HG03432 (cell line): ENCODE results near the gene SMIM7.

Experiments used
- ATAC-seq: cut with Tn5 transposase; IDR thresholded peaks from one replicate; pipeline ENCODE4 v1.9.1; 2021; ENCODE audit warnings: mild to moderate bottlenecking, moderate library complexity; ENCODE audit not compliant: unreplicated experiment

The SMIM7 gene

GRCh38 chr19:16623066-16623465 is 36.9 kb downstream of the SMIM7 start:
- ATAC-seq = no peak

- ATAC-seq = no peak
These were observed 38.7 kb downstream of the SMIM7 start for GRCh38 chr19:16621165-16621800.

- ATAC-seq = no peak
These were observed 39.4 kb downstream of the SMIM7 start for GRCh38 chr19:16620584-16620983.

GRCh38 chr19:16620018-16620417 is 39.9 kb downstream of the SMIM7 start:
- ATAC-seq = no peak

GRCh38 chr19:16619457-16619856 is 40.5 kb downstream of the SMIM7 start:
- ATAC-seq = no peak

- ATAC-seq = no peak
These were observed 41.7 kb downstream of the SMIM7 start for GRCh38 chr19:16618248-16618647.

GRCh38 chr19:16615808-16616207 is 44.1 kb downstream of the SMIM7 start:
- no peak for ATAC-seq

GRCh38 chr19:16614941-16615340 is 45.0 kb downstream of the SMIM7 start:
- ATAC-seq = no peak

- ATAC-seq = no peak
These were observed 46.1 kb downstream of the SMIM7 start for GRCh38 chr19:16613841-16614240.

- no peak for ATAC-seq
These were observed 47.3 kb downstream of the SMIM7 start for GRCh38 chr19:16612636-16613035.

GRCh38 chr19:16611121-16611520 is 48.8 kb downstream of the SMIM7 start:
- no peak for ATAC-seq

- ATAC-seq = no peak
These were observed 50.3 kb downstream of the SMIM7 start for GRCh38 chr19:16609511-16610200.

GRCh38 chr19:16608290-16608739 is 51.6 kb downstream of the SMIM7 start:
- ATAC-seq = no peak

- no peak for ATAC-seq
These were observed 52.1 kb downstream of the SMIM7 start for GRCh38 chr19:16607819-16608218.

- ATAC-seq = no peak
These were observed 54.4 kb downstream of the SMIM7 start for GRCh38 chr19:16605553-16605994.

- no peak for ATAC-seq
These were observed 54.8 kb downstream of the SMIM7 start for GRCh38 chr19:16605115-16605514.

- ATAC-seq = no peak
These were observed 55.3 kb downstream of the SMIM7 start for GRCh38 chr19:16604615-16605014.

- no peak for ATAC-seq
These were observed 56.9 kb downstream of the SMIM7 start for GRCh38 chr19:16603090-16603489.

GRCh38 chr19:16601378-16602052 is 58.4 kb downstream of the SMIM7 start:
- ATAC-seq = no peak

- ATAC-seq = no peak
These were observed 59.1 kb downstream of the SMIM7 start for GRCh38 chr19:16600824-16601223.

GRCh38 chr19:16599655-16600346 is 60.1 kb downstream of the SMIM7 start:
- no peak for ATAC-seq
